ENCODE results near the gene KIAA0753.

Gene KIAA0753

DNA sequence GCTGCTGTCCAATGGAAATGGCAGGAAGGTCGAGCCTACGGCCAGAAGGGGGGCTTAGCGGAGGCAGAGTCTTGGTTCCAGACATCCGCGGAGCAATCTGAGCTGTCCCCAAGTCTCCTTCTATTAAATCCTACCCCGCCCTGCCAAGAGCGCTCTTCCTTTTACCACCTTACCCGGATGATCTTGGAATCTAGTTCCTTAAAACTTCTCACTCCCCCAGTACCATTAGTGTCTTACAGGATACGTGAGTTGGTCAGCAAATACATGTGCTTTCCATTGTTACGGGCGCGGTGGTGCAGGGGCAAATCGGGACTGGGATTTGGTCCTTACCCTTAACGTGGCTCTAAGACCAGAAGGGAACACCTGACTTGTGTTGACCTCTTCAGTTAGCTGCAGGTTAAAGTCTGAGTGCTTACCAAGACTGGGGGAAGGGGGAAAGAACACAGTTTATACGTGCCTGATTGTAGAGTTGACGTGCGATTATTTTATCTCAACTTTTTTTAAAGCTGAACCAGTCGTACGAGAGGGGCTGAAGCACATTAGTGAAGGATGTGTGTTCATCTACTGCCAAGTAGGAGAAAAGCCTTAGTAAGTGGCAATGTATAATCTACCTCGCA lies 844 bp upstream of the KIAA0753 start:
- no peak for DNase-seq (ENCODE audit: low spot score)

DNA sequence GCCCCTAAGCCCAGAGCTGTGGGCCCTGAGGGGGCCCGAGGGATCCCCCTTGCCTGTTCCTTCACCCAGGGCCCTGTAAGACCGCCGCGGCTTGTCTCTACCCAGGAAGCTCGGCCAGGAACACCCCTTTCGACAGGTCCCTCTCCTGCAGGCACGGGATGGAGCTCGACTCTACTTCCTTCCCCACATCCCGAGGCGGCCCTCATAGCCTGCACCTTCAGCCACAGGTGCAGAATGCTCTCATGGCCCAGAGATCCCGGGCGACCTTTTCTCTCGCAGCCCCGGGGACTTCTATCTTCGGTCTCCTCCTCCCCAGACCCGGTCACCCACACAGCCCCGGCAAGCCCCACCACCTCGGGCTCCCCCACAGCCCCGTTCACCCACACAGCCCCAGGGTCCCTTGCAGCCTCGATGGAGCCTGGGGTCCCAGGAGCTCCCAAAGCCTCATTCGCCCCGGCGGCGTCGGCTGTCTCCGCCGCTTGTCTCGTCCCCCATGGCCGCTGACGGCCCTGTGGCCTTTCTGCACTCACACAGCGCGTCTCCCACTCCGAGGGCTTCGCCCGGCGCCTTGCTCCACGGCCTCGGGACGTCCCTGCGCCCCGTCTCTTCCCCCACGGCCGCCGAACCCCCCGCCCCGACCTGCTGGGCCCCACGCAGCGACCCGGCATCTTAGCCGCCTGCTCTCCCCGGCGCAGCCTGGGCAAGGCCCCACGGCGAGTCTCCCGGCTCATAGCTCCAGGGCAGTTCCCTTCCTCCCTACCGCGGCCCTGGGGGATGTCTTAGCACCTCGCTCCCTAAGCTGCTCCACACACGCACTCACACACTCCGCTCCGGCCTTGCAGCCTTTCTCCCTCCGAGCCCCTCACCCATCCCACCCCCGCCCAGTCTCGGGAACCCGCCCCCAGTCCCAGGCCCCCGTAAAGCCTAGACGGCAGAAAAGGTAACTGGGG lies 650 bp downstream of the KIAA0753 start:
- DNase-seq (ENCODE audit: low spot score), result peak; percentile 51

DNA sequence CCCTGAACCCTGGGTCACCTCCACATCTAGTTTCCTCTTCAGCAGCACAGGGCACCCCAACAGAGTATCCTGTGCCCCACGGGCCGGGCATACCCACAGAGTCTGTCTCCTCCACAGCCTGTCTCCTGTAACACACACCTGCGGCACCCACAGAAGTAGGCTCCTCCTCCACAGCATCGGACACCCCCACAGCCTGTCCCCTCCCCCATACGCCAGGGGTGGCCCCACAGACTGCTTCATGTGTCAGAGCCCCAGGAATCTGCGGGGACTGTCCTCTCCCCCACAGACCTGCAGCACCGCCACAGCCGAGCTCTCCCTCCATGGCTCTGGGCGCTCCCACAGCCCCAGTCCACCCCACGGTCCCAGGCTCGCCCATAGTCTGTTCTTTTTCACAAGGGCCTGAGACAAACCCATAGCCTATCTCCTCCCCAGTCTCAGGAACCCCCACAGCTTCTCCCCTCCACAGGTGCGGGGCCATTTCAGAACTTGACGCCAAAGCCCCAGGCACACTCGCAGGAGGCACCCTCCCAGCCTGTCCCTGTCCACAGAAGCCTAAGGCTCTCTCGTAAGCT lies 1.4 kb downstream of the KIAA0753 start:
- peak; percentile 11 for DNase-seq (ENCODE audit: low spot score)

GRCh38 chr17:6638046-6638908 lies 2.2 kb downstream of the KIAA0753 start:
- no peak for DNase-seq (ENCODE audit: low spot score)

- DNase-seq (ENCODE audit: low spot score), result no peak
These were observed 3.1 kb downstream of the KIAA0753 start for GRCh38 chr17:6637458-6637840.

- DNase-seq (ENCODE audit: low spot score), result no peak
These were observed 3.7 kb downstream of the KIAA0753 start for GRCh38 chr17:6636616-6637457.

GRCh38 chr17:6636105-6636504 lies 4.4 kb downstream of the KIAA0753 start:
- no peak for DNase-seq (ENCODE audit: low spot score)

DNA sequence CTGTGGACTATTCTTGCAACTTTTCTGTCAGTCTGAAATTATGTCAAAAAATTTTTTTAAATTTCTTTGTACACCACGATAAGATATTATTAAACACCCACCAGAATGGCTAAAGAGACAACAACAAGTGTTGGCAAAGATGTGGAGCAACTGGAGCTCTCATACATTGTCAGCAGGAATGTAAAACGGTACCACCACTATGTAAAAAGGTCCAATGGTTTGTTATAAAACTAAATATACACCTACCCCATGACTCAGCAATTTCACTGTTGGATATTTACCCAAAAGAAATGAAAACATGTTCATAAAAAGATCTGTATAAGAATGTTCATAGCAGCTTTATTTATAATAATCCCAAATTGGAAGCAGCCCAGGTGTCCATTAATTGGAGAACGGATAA lies 7.2 kb downstream of the KIAA0753 start:
- no peak for DNase-seq (ENCODE audit: low spot score)

DNA sequence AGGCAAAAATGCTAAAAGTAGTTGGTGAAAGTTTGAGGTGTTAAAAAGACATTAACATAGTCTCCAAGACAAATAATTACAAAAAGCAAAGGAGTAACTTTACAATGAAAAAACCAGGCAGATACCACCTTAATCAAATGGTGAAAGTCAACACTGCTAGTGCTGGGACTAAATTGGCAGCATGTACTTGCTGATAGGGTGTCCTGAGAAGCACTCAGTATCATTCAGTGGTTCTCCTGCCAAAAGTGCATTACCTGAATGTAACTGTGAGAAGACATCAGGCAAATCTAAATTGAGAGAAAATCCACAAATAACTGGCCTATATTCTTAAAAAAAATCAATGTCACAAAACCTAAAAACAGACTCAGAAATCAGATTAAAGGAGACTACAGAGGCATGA lies 8.0 kb downstream of the KIAA0753 start:
- no peak for DNase-seq (ENCODE audit: low spot score)

- no peak for DNase-seq (ENCODE audit: low spot score)
These were observed 10.1 kb downstream of the KIAA0753 start for GRCh38 chr17:6630390-6630789.

DNA sequence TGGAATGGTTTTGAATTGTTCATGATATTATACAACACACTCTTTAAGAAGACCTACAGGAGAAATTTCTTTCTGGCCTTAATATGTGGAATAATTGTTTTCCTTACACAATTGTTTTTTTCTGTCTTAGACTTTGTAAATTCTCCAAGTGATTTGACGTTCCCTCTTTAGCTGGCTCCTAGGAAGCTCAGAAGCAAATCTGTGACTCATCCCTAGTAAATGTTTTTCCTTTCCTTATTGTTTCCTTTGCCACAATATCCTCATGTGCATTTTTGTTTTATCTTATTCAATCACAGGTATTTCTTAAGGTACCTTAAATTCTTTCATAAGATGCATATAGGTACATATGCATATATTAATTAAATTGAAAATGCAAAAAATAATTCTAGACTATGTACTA lies 13.5 kb downstream of the KIAA0753 start:
- peak; percentile 41 for DNase-seq (ENCODE audit: low spot score)

DNA sequence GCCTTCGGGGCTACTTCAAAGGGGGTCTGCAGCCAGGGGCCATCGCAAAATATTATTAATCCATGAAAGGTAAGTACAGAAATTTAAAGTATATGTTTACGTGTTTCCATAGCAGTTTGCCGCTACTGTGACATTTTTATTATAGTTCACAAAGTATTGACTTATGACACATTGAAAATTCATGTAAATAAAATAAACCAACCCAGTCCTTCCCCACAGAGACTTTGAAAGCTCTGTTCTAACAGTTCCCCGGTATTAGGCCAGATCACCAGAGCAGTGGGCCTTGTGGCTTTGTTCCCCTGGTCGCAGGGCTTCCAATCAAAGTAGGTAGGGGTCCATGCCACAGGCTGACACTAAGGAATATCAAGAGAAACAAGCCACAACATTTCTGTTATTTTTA lies 13.9 kb downstream of the KIAA0753 start:
- no peak for DNase-seq (ENCODE audit: low spot score)

DNA sequence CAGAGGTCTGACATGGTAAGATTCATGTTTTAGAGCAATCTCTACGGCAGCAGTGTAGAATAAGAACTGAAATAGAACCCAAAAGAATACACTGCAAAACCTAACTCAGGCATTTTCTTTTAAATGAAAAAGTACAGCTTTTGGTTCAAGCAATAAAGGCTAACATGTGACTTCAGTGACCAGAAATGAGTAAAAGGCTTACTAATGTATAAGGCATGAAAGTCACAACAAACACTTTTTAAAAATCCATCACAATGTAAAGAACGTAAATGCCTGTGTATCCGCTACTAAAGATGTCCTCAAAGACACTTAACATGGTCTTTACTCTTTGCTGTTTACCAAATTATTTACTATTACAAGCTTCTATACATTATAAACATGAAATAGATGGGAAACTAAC lies 16.6 kb downstream of the KIAA0753 start:
- no peak for DNase-seq (ENCODE audit: low spot score)

DNA sequence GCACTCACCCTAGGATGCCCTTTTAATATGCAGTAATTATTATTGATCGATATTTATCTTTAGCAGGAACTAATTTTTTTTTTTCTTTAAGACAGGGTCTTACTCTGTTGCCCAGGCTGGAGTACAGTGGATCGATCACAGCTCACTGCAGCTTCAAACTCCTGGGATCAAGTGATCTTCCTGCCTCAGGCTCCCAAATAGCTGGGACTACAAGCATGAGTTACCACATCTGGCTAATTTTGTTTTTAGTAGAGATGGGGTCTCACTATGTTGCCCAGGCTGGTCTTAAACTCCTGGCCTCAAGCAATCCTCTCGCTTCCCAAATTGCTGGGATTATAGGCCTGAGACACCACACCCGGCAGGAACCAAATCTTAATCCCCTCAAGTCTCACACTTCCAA lies 29.3 kb downstream of the KIAA0753 start:
- DNase-seq (ENCODE audit: low spot score), result no peak

GRCh38 chr17:6610011-6610410 lies 30.5 kb downstream of the KIAA0753 start:
- peak; percentile 6 for DNase-seq (ENCODE audit: low spot score)

- DNase-seq (ENCODE audit: low spot score), result peak; percentile 86
These were observed 32.2 kb downstream of the KIAA0753 start for GRCh38 chr17:6608321-6608720.

- no peak for DNase-seq (ENCODE audit: low spot score)
These were observed 35.4 kb downstream of the KIAA0753 start for GRCh38 chr17:6605142-6605541.

DNA sequence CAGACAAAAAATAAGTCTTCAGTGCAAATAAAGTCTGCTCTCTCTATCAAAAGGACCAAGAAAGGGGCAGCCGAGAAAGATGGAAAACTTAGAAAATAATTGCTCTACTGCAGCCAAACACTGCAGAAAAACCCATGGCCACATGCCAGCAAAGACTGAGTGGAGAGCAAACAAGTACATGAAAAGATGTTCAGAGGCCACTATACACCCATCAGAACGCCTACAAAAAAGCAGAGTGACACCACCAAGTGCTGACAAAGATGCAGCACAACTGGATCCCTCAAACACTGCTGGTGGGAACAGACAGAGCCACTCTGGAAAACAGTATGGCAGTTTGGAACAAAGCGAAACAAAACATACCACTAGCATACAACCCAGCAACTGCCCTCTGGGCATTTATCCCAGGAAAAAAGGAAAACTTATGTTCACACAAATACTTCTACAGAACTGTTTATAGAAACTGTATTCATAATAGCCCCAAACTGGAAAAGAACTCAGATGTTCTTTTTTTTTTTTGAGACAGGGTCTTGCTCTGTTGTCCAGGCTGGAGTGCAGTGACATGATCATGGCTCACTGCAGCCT lies 36.7 kb downstream of the KIAA0753 start:
- no peak for DNase-seq (ENCODE audit: low spot score)

- no peak for DNase-seq (ENCODE audit: low spot score)
These were observed 38.4 kb downstream of the KIAA0753 start for GRCh38 chr17:6602141-6602540.

GRCh38 chr17:6599364-6599763 lies 41.1 kb downstream of the KIAA0753 start:
- peak; percentile 8 for DNase-seq (ENCODE audit: low spot score)

DNA sequence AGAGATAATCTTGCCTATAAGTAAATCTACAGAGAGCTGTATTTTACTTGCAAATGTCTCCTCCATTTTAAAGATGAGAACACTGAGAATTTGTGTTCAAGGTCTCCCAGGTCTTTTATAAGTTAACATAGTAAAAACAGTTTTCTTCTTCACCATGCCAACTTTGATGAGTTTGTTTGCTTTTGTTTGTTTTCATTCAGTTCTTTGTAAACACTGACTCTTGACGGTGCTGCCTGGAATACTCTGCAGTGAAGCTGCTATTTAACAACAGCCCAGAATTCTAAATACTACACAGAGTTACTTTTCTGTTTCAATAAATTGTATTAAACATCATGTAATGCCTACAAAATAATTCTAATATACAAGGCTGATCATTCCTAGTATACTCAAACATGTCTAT lies 42.8 kb downstream of the KIAA0753 start:
- no peak for DNase-seq (ENCODE audit: low spot score)

Data from kidney tubule cell (primary cell).